ENCODE data around the gene MCF2L2.

- TF ChIP-seq ZFP30 (CRISPR knock-in tag; IDR thresholded peaks at IDR 0.05) (no peak), ESRRG (CRISPR knock-in tag; IDR thresholded peaks at IDR 0.05) (no peak), CSRNP3 (CRISPR knock-in tag; IDR thresholded peaks at IDR 0.05) (no peak), SNAI2 (CRISPR knock-in tag; IDR thresholded peaks at IDR 0.05) (no peak), CSDC2 (CRISPR knock-in tag; IDR thresholded peaks at IDR 0.05) (no peak), ZFP3 (CRISPR knock-in tag; IDR thresholded peaks at IDR 0.05) (no peak), PATZ1 (CRISPR knock-in tag; IDR thresholded peaks at IDR 0.05; ENCODE audit: borderline replicate concordance) (no peak), BACH2 (CRISPR knock-in tag; IDR thresholded peaks at IDR 0.05; ENCODE audit: borderline replicate concordance) (no peak), RARB (CRISPR knock-in tag; IDR thresholded peaks at IDR 0.05) (no peak), ARNTL (CRISPR knock-in tag; IDR thresholded peaks at IDR 0.05; ENCODE audit: borderline replicate concordance, low read depth) (no peak), ISL1 (CRISPR knock-in tag; IDR thresholded peaks at IDR 0.05) (no peak), TCF4 (CRISPR knock-in tag; IDR thresholded peaks at IDR 0.05; ENCODE audit: borderline replicate concordance) (no peak), TSHZ2 (CRISPR knock-in tag; IDR thresholded peaks at IDR 0.05) (no peak)
Measured at GRCh38 chr3:183390844-183391243, 37.6 kb downstream of the MCF2L2 start.

Measured in SK-N-SH treated with all-trans-retinoic acid at 6 μM for 48 hours (cell line).